ENCODE measurements around the gene ARHGAP12.
"Not testable (repeated sequence)": the region's sequence is repeated elsewhere in the genome, so short reads cannot be mapped to it uniquely, and the experiment has no call there.

DNA sequence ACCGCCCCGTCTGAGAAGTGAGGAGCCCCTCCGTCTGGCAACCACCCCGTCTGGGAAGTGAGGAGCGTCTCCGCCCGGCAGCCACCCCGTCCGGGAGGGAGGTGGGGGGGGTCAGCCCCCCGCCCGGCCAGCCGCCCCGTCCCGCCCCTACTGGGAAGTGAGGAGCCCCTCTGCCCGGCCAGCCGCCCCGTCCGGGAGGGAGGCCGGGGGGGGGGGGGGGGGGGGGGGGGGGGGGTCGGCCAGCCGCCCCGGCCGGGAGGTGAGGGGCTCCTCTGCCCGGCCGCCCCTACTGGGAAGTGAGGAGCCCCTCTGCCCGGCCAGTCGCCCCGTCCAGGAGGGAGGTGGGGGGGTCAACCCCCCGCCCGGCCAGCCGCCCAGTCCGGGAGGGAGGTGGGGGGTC is 41.2 kb upstream of the ARHGAP12 start:
- TF ChIP-seq BCL11A (tag by site-specific recombination; IDR thresholded peaks at IDR 0.05; ENCODE audit: low read depth); ZNF274 (IDR thresholded peaks at IDR 0.05; ENCODE audit: low read length); ZNF274 (tag by site-specific recombination; IDR thresholded peaks at IDR 0.05; ENCODE audit: borderline replicate concordance); ZNF221 (tag by site-specific recombination; IDR thresholded peaks at IDR 0.05; ENCODE audit: borderline replicate concordance); ZNF394 (tag by site-specific recombination; IDR thresholded peaks at IDR 0.05; ENCODE audit: borderline replicate concordance); YY2 (tag by site-specific recombination; IDR thresholded peaks at IDR 0.05); ZNF48 (tag by site-specific recombination; IDR thresholded peaks at IDR 0.05): not testable (repeated sequence)
- TF ChIP-seq, protein P1, sequence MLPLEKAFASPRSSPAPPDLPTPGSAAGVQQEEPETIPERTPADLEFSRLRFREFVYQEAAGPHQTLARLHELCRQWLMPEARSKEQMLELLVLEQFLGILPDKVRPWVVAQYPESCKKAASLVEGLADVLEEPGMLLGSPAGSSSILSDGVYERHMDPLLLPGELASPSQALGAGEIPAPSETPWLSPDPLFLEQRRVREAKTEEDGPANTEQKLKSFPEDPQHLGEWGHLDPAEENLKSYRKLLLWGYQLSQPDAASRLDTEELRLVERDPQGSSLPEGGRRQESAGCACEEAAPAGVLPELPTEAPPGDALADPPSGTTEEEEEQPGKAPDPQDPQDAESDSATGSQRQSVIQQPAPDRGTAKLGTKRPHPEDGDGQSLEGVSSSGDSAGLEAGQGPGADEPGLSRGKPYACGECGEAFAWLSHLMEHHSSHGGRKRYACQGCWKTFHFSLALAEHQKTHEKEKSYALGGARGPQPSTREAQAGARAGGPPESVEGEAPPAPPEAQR (tag by site-specific recombination; IDR thresholded peaks at IDR 0.05) = not testable (repeated sequence)
- TF ChIP-seq, protein P2, sequence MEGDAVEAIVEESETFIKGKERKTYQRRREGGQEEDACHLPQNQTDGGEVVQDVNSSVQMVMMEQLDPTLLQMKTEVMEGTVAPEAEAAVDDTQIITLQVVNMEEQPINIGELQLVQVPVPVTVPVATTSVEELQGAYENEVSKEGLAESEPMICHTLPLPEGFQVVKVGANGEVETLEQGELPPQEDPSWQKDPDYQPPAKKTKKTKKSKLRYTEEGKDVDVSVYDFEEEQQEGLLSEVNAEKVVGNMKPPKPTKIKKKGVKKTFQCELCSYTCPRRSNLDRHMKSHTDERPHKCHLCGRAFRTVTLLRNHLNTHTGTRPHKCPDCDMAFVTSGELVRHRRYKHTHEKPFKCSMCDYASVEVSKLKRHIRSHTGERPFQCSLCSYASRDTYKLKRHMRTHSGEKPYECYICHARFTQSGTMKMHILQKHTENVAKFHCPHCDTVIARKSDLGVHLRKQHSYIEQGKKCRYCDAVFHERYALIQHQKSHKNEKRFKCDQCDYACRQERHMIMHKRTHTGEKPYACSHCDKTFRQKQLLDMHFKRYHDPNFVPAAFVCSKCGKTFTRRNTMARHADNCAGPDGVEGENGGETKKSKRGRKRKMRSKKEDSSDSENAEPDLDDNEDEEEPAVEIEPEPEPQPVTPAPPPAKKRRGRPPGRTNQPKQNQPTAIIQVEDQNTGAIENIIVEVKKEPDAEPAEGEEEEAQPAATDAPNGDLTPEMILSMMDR (tag by site-specific recombination; IDR thresholded peaks at IDR 0.05) = not testable (repeated sequence)
- TF ChIP-seq, protein P3, sequence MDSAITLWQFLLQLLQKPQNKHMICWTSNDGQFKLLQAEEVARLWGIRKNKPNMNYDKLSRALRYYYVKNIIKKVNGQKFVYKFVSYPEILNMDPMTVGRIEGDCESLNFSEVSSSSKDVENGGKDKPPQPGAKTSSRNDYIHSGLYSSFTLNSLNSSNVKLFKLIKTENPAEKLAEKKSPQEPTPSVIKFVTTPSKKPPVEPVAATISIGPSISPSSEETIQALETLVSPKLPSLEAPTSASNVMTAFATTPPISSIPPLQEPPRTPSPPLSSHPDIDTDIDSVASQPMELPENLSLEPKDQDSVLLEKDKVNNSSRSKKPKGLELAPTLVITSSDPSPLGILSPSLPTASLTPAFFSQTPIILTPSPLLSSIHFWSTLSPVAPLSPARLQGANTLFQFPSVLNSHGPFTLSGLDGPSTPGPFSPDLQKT (IDR thresholded peaks at IDR 0.05; ENCODE audit: borderline replicate concordance, low read depth, low read length) = not testable (repeated sequence)
- TF ChIP-seq, protein P4, sequence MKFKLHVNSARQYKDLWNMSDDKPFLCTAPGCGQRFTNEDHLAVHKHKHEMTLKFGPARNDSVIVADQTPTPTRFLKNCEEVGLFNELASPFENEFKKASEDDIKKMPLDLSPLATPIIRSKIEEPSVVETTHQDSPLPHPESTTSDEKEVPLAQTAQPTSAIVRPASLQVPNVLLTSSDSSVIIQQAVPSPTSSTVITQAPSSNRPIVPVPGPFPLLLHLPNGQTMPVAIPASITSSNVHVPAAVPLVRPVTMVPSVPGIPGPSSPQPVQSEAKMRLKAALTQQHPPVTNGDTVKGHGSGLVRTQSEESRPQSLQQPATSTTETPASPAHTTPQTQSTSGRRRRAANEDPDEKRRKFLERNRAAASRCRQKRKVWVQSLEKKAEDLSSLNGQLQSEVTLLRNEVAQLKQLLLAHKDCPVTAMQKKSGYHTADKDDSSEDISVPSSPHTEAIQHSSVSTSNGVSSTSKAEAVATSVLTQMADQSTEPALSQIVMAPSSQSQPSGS (tag by site-specific recombination; IDR thresholded peaks at IDR 0.05; ENCODE audit: low read depth) = not testable (repeated sequence)
